ENCODE data around the gene STBD1. TPM values are rescaled to one million over a fixed set of nuclear protein-coding genes. Genes with fewer than 3 reads are reported as not detected.
A peak's percentile ranks its signal among the peaks of the same experiment; 100 is the strongest.

STBD1 gene
- polyA plus RNA-seq, 1 of the 3 experiments (the other 2 are of a cell fraction), result 1.6 TPM

DNA sequence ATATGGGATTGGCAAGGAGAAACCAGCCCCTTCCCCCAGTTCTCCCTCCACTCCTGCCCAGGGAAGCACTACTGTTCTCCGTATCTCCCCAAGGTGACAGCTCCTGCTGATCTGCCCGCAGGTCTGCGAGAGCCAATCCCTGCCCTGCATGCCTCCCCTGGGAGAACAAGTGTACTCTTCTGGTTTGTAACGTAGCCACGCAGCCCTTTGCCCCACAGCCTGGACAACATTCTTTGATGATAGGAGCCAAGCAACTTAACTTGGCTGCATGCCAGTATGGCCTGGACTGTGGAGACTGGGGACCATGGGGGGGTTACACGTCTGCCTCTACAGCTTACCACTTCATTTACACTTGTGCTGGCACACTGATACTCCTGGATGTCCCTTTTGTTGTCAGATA is 2.0 kb downstream of the STBD1 start:
- POLR2A ChIA-PET, result interaction anchor here (1.6 kb wide), 1 partner anchor 95 kb away, joined by 8 read pairs; the partner anchor contains the start of gene SCARB2
- Histone ChIP-seq H3K9me3 (no peaks in the 10 kb centered on the region), H2AFZ (ENCODE audit: low read depth) (no peak overlapping the region), H3K4me1 (ENCODE audit: control insufficient read depth in 1 of 2, insufficient read depth in 2 of 2, low read depth in 1 of 2, low read length in 1 of 2) (peaks cover 0 to 38% of the 10 kb centered on the region in 2 experiments; a peak in 2 of 4 replicates), H3F3A (replicated peaks; ENCODE audit: insufficient read depth) (peaks cover 9% of the 10 kb centered on the region), H3K27ac (ENCODE audit: low read depth in 2 of 2, low read length in 1 of 2) (no peak overlapping the region; a peak in 1 of 4 replicates), H3K4me3 (ENCODE audit: low read depth in 2 of 2, low read length in 1 of 2) (no peak overlapping the region), H3K79me2 (ENCODE audit: insufficient read depth) (peaks cover 30% of the 10 kb centered on the region; the same call in 1 of the 2 replicates), H3K27me3 (ENCODE audit: insufficient read depth) (no peaks in the 10 kb centered on the region), H3K4me2 (peak overlapping the region; percentile 94; the same call in 1 of the 2 replicates), H3K9ac (no peak overlapping the region), H3K36me3 (replicated peaks in 1 of 2; ENCODE audit: control insufficient read depth in 1 of 2, insufficient read depth in 2 of 2, low read length in 1 of 2) (peaks cover 10 to 16% of the 10 kb centered on the region in 2 experiments), H4K20me1 (ENCODE audit: insufficient read depth) (no peaks in the 10 kb centered on the region), H3K9me2 (no peaks in the 10 kb centered on the region)
- WGBS (ENCODE audit: low lambda C conversion rate), result 86% methylated on average over 6 of the region's 6 CpGs
- peak; percentile 28 for DNase-seq
- CTCF ChIA-PET, result interaction anchor here (1.1 to 5.4 kb wide), 5 partner anchors 12 to 129 kb away, joined by 3 to 55 read pairs (median 7); no protein-coding TSS in a partner anchor
- TF ChIP-seq EP300 (IDR thresholded peaks at IDR 0.05; ENCODE audit: borderline replicate concordance in 1 of 2, low read depth in 1 of 2, low read length in 1 of 2), result no peak
- peak; percentile 57; the same call in 1 of the 2 replicates for TF ChIP-seq NFIC (IDR thresholded peaks at IDR 0.05; ENCODE audit: borderline replicate concordance)
- no peak for TF ChIP-seq RAD21 (IDR thresholded peaks at IDR 0.05; ENCODE audit: low read length)

DNA sequence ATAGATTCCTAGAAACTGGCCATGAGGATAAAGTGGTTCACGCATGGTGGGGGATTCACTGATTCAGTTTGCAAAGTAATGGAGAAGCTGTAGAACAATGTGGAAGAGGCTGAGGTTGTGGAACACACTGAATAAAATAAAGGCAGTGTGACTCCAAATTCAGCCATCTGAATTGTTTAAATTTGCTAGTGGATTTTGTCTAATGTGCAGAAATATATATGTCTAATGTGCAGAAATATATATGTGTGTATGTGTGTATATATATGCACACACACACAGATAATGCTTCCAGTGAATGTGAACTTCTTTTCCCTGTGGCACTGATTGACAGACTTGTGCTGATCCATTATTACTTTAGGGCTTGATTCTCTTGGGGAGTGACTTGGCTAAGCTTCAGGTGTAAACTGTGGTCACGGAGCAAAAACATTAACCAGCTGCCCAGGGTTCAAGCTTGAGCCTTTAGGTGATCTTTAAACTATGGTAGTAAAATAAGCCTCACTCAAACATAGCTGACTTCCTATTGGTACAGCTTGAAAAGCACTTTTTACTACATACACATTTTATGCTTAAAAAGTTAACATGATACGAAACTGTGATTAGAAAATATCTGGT is 3.5 kb downstream of the STBD1 start:
- 97% methylated on average over 3 of the region's 3 CpGs for WGBS (ENCODE audit: low lambda C conversion rate)
- Histone ChIP-seq H3F3A (replicated peaks; ENCODE audit: insufficient read depth) (peaks cover 9% of the 10 kb centered on the region), H3K9me2 (no peaks in the 10 kb centered on the region), H3K79me2 (ENCODE audit: insufficient read depth) (peaks cover 29% of the 10 kb centered on the region; the same call in 1 of the 2 replicates), H4K20me1 (ENCODE audit: insufficient read depth) (no peaks in the 10 kb centered on the region), H2AFZ (ENCODE audit: low read depth) (no peak overlapping the region), H3K27ac (ENCODE audit: low read depth in 2 of 2, low read length in 1 of 2) (peak overlapping the region in 1 of 2 experiments; percentile 58; a peak in 1 of 4 replicates), H3K9me3 (no peaks in the 10 kb centered on the region), H3K36me3 (replicated peaks in 1 of 2; ENCODE audit: control insufficient read depth in 1 of 2, insufficient read depth in 2 of 2, low read length in 1 of 2) (peaks cover 10 to 16% of the 10 kb centered on the region in 2 experiments), H3K4me2 (no peak overlapping the region), H3K27me3 (ENCODE audit: insufficient read depth) (no peaks in the 10 kb centered on the region), H3K4me3 (ENCODE audit: low read depth in 2 of 2, low read length in 1 of 2) (no peak overlapping the region), H3K9ac (no peak overlapping the region), H3K4me1 (ENCODE audit: control insufficient read depth in 1 of 2, insufficient read depth in 2 of 2, low read depth in 1 of 2, low read length in 1 of 2) (peaks cover 0 to 36% of the 10 kb centered on the region in 2 experiments; a peak in 2 of 4 replicates)
- ChIA-PET CTCF (interaction anchor here (5.4 kb wide), 1 partner anchor 67 kb away, joined by 45 read pairs; no protein-coding TSS in a partner anchor), POLR2A (no interaction called here)
- TF ChIP-seq MXI1 (IDR thresholded peaks at IDR 0.05; ENCODE audit: low read depth, low read length) (no peak), FOXM1 (IDR thresholded peaks at IDR 0.05; ENCODE audit: low read depth) (no peak), RAD21 (IDR thresholded peaks at IDR 0.05; ENCODE audit: low read length) (no peak), RFX5 (IDR thresholded peaks at IDR 0.05; ENCODE audit: low read length) (no peak), RXRA (IDR thresholded peaks at IDR 0.05; ENCODE audit: borderline replicate concordance, low read depth) (no peak)
- DNase-seq, result no peak

DNA sequence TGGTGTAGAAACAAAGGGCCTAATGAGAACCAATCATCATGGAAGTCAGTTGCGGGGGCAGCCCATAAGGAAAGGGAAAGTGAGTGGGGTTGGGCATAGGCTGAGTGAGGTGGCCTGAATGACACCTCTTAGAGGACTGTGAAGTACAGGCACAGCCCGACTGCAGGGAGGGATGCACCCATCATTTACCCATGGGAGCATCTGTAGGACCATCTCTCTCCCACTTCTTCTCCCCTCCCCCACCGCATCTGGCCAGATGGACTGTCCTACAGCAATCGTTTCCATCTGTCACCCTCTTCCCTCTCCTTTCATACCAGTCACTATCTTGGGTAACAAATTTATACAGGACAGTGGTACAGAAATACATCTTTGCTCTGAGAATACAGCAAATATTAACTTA is 4.2 kb downstream of the STBD1 start:
- 59% methylated on average over 3 of the region's 4 CpGs for WGBS (ENCODE audit: low lambda C conversion rate)
- no peak overlapping the region for H3K4me2 ChIP-seq
- H3K79me2 ChIP-seq (ENCODE audit: insufficient read depth), result peaks cover 23% of the 10 kb centered on the region; the same call in 1 of the 2 replicates
- no peaks in the 10 kb centered on the region for H3K9me2 ChIP-seq
- peak; percentile 45 for DNase-seq
- H3K4me1 ChIP-seq (ENCODE audit: control insufficient read depth in 1 of 2, insufficient read depth in 2 of 2, low read depth in 1 of 2, low read length in 1 of 2), result peaks cover 0 to 30% of the 10 kb centered on the region in 2 experiments; a peak in 2 of 4 replicates
- no peak overlapping the region for H2AFZ ChIP-seq (ENCODE audit: low read depth)
- ChIA-PET POLR2A (no interaction called here), CTCF (no interaction called here)
- peaks cover 10 to 16% of the 10 kb centered on the region in 2 experiments for H3K36me3 ChIP-seq (replicated peaks in 1 of 2; ENCODE audit: control insufficient read depth in 1 of 2, insufficient read depth in 2 of 2, low read length in 1 of 2)
- TF ChIP-seq CHD2 (IDR thresholded peaks at IDR 0.05; ENCODE audit: low read length, partially characterized antibody) (peak; percentile 6), EP300 (IDR thresholded peaks at IDR 0.05; ENCODE audit: borderline replicate concordance in 1 of 2, low read depth in 1 of 2, low read length in 1 of 2) (0 out of 4 replicates have a peak, but pooled peaks of 1 of the 2 experiments have one; percentile 3), MEF2A (IDR thresholded peaks at IDR 0.05; ENCODE audit: borderline replicate concordance, low read depth) (no peak), SMC3 (IDR thresholded peaks at IDR 0.05; ENCODE audit: low read depth, low read length) (no peak), RAD21 (IDR thresholded peaks at IDR 0.05; ENCODE audit: low read length) (no peak)
- TF ChIP-seq, protein P1, sequence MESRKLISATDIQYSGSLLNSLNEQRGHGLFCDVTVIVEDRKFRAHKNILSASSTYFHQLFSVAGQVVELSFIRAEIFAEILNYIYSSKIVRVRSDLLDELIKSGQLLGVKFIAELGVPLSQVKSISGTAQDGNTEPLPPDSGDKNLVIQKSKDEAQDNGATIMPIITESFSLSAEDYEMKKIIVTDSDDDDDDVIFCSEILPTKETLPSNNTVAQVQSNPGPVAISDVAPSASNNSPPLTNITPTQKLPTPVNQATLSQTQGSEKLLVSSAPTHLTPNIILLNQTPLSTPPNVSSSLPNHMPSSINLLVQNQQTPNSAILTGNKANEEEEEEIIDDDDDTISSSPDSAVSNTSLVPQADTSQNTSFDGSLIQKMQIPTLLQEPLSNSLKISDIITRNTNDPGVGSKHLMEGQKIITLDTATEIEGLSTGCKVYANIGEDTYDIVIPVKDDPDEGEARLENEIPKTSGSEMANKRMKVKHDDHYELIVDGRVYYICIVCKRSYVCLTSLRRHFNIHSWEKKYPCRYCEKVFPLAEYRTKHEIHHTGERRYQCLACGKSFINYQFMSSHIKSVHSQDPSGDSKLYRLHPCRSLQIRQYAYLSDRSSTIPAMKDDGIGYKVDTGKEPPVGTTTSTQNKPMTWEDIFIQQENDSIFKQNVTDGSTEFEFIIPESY (IDR thresholded peaks at IDR 0.05; ENCODE audit: borderline replicate concordance, low read depth), result no peak
- no peaks in the 10 kb centered on the region for H3K9me3 ChIP-seq
- H3K27me3 ChIP-seq (ENCODE audit: insufficient read depth), result no peaks in the 10 kb centered on the region
- no peaks in the 10 kb centered on the region for H4K20me1 ChIP-seq (ENCODE audit: insufficient read depth)
- peak overlapping the region in 1 of 2 experiments; percentile 58; a peak in 1 of 4 replicates for H3K27ac ChIP-seq (ENCODE audit: low read depth in 2 of 2, low read length in 1 of 2)
- H3F3A ChIP-seq (replicated peaks; ENCODE audit: insufficient read depth), result peaks cover 5% of the 10 kb centered on the region
- H3K4me3 ChIP-seq (ENCODE audit: low read depth in 2 of 2, low read length in 1 of 2), result no peak overlapping the region
- no peak overlapping the region for H3K9ac ChIP-seq
